HG03159 (cell line): ENCODE results near the gene GNAQ.
"Not testable (repeated sequence)": the region's sequence is repeated elsewhere in the genome, so short reads cannot be mapped to it uniquely, and the experiment has no call there.

ENCODE experiments used
- ATAC-seq: cut with Tn5 transposase; IDR thresholded peaks from one replicate; pipeline ENCODE4 v1.9.1; 2021; ENCODE audit warnings: mild to moderate bottlenecking, moderate library complexity; ENCODE audit not compliant: unreplicated experiment

Gene GNAQ

GRCh38 chr9:78031444-78031892 is at the start of gene GNAQ:
Gene GNAQ, minus strand, starts transcription at chr9:78031811. Its CDS starts 576 bp downstream, at chr9:78031235.
- ATAC-seq = no peak

- ATAC-seq = no peak
Measured at GRCh38 chr9:78074385-78075291, 43.0 kb upstream of the GNAQ start.

- no peak for ATAC-seq
Measured at GRCh38 chr9:78073722-78074121, 42.1 kb upstream of the GNAQ start.

- no peak for ATAC-seq
Measured at GRCh38 chr9:78072586-78073199, 41.1 kb upstream of the GNAQ start.

- no peak for ATAC-seq
Measured at GRCh38 chr9:78070521-78070920, 38.9 kb upstream of the GNAQ start.

- ATAC-seq = no peak
Measured at GRCh38 chr9:78064075-78064474, 32.5 kb upstream of the GNAQ start.

GRCh38 chr9:78062710-78063109 is 31.1 kb upstream of the GNAQ start:
- ATAC-seq = no peak

GRCh38 chr9:78054218-78054617 is 22.6 kb upstream of the GNAQ start:
- ATAC-seq = not testable (repeated sequence)

- no peak for ATAC-seq
Measured at GRCh38 chr9:78053627-78054026, 22.0 kb upstream of the GNAQ start.

- no peak for ATAC-seq
Measured at GRCh38 chr9:78050421-78050820, 18.8 kb upstream of the GNAQ start.

- no peak for ATAC-seq
Measured at GRCh38 chr9:78049484-78049883, 17.9 kb upstream of the GNAQ start.

- no peak for ATAC-seq
Measured at GRCh38 chr9:78047106-78047505, 15.5 kb upstream of the GNAQ start.

GRCh38 chr9:78046112-78046511 is 14.5 kb upstream of the GNAQ start:
- no peak for ATAC-seq

GRCh38 chr9:78044886-78045285 is 13.3 kb upstream of the GNAQ start:
- no peak for ATAC-seq

GRCh38 chr9:78044189-78044588 is 12.6 kb upstream of the GNAQ start:
- no peak for ATAC-seq

- ATAC-seq = no peak
Measured at GRCh38 chr9:78041971-78042370, 10.4 kb upstream of the GNAQ start.

GRCh38 chr9:78040726-78041125 is 9.1 kb upstream of the GNAQ start:
- ATAC-seq = no peak

GRCh38 chr9:78038620-78039300 is 7.1 kb upstream of the GNAQ start:
- no peak for ATAC-seq

GRCh38 chr9:78035383-78035993 is 3.9 kb upstream of the GNAQ start:
- peak; percentile 53 for ATAC-seq

- no peak for ATAC-seq
Measured at GRCh38 chr9:78033870-78034269, 2.3 kb upstream of the GNAQ start.
